Astrocyte of the cerebellum (primary cell): ENCODE results near the gene CPAMD8.

Experiments used
- DNase-seq: peaks from one replicate; pipeline ENCODE4 v3.0.0-alpha.2; 2011; ENCODE audit warnings: low read depth
- H3K4me3 ChIP-seq: 2 replicates; pipeline ENCODE4 v1.5.1; 2011; ENCODE audit warnings: mild to moderate bottlenecking, low read depth, low read length, moderate library complexity
- in situ Hi-C: cut with HindIII; loops from 2 replicates; pipeline ENCODE4 v1.10.0; 2017; ENCODE audit warnings: low sequenced_read_pairs
- TF ChIP-seq, protein P1 (sequence below): IDR thresholded peaks from 2 replicates; pipeline ENCODE4 v1.5.1; 2012; ENCODE audit warnings: low read length, low read depth, moderate library complexity, mild to moderate bottlenecking; ENCODE audit errors: missing control alignments

CPAMD8 gene

GRCh38 chr19:17070912-17071311, 44.3 kb upstream of the CPAMD8 start:
- no peak overlapping the region for H3K4me3 ChIP-seq
- no peak for DNase-seq
- TF ChIP-seq, protein P1, sequence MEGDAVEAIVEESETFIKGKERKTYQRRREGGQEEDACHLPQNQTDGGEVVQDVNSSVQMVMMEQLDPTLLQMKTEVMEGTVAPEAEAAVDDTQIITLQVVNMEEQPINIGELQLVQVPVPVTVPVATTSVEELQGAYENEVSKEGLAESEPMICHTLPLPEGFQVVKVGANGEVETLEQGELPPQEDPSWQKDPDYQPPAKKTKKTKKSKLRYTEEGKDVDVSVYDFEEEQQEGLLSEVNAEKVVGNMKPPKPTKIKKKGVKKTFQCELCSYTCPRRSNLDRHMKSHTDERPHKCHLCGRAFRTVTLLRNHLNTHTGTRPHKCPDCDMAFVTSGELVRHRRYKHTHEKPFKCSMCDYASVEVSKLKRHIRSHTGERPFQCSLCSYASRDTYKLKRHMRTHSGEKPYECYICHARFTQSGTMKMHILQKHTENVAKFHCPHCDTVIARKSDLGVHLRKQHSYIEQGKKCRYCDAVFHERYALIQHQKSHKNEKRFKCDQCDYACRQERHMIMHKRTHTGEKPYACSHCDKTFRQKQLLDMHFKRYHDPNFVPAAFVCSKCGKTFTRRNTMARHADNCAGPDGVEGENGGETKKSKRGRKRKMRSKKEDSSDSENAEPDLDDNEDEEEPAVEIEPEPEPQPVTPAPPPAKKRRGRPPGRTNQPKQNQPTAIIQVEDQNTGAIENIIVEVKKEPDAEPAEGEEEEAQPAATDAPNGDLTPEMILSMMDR = no peak
- in situ Hi-C loops = no loop called here

- no peak overlapping the region for H3K4me3 ChIP-seq
- in situ Hi-C loops = no loop called here
- DNase-seq = no peak
- TF ChIP-seq, protein P1 = no peak
Measured at GRCh38 chr19:17070421-17070820, 43.8 kb upstream of the CPAMD8 start.

DNA sequence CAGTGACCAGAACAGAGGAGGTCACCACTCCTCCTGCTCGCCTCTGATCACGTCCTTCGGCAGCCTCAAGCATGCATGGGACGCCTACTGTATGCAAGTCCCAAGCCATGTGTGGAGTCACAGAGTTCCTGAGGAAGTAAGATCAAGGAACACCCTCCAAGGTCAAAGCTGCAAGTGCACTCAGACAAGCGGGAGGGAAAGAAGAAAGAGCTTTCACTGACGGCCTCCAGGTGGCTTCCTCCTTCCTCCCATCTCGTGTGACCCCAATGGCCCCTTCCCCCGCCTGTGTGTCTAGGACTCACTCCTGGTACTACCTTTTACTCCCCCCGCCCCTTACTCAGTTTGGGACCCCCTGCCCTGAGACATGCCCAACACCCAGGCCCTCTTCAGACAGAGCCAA, 42.6 kb upstream of the CPAMD8 start:
- TF ChIP-seq, protein P1 = no peak
- H3K4me3 ChIP-seq = no peak overlapping the region
- in situ Hi-C loops = no loop called here
- DNase-seq = no peak

DNA sequence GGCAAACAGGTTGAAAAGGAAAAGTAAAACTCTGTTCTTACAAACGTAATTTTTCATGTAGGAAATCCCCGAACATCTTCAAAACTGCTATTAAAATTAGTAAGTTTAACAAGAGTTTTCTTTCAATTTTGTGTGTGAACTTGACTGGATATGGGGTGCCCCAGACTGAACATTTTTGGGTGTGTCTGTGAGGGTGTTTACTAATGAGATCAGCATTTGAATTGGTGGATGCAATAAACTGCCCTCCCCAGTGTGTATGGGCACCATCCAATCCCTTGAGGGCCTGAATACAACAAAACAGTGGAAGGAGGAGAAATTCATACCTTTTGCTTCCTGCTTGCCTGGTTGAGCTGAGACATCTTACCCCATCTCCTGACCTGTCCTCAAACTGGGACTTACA, 36.8 kb upstream of the CPAMD8 start:
- TF ChIP-seq, protein P1 = no peak
- DNase-seq = no peak
- in situ Hi-C loops = no loop called here
- no peak overlapping the region for H3K4me3 ChIP-seq

- TF ChIP-seq, protein P1 = no peak
- in situ Hi-C loops = no loop called here
- DNase-seq = no peak
- H3K4me3 ChIP-seq = no peak overlapping the region
Measured at GRCh38 chr19:17061691-17062090, 35.1 kb upstream of the CPAMD8 start.

- TF ChIP-seq, protein P1 = no peak
- H3K4me3 ChIP-seq = no peak overlapping the region
- in situ Hi-C loops = no loop called here
- DNase-seq = no peak
Measured at GRCh38 chr19:17061205-17061604, 34.6 kb upstream of the CPAMD8 start.

DNA sequence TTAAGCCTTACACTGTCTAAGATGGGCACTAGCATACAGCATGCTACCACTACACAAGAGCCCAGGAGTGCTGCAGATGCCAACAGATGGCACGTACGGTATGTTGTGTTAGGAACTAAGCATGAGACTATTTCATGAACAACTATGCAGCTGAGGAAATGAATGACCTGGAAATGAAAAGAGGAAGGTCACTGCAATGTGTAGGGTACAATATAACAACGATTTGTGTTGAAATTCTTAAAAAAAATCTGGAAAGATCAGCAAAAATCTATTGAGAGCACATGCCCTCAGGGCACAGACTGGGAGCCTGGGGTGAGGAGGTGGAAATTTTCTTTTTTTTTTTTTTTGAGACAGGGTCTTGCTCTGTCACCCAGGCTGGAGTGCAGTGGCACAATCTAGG, 34.2 kb upstream of the CPAMD8 start:
- no peak for DNase-seq
- TF ChIP-seq, protein P1 = no peak
- H3K4me3 ChIP-seq = no peak overlapping the region
- in situ Hi-C loops = no loop called here
